HG03378 (cell line): ENCODE data around the gene MGP.

Experiments
- ATAC-seq: cut with Tn5 transposase; IDR thresholded peaks from one replicate; pipeline ENCODE4 v1.9.1; 2021; ENCODE audit warnings: mild to moderate bottlenecking, moderate library complexity; ENCODE audit not compliant: unreplicated experiment

The MGP gene

GRCh38 chr12:14833336-14833735 is 52.3 kb downstream of the MGP start:
- no peak for ATAC-seq
